ENCODE results near the gene AUTS2. TPM values are rescaled to one million over a fixed set of nuclear protein-coding genes. Genes with fewer than 3 reads are reported as not detected.
"Not testable (repeated sequence)": the region's sequence is repeated elsewhere in the genome, so short reads cannot be mapped to it uniquely, and the experiment has no call there.

Gene AUTS2
- total RNA-seq, 1 donor from 2014 or later, result 40.0 TPM

- no peak for DNase-seq
These were observed 1189.0 kb downstream of the AUTS2 start for GRCh38 chr7:70787286-70787685.

- no peak for DNase-seq
These were observed 1189.5 kb downstream of the AUTS2 start for GRCh38 chr7:70787771-70788170.

- no peak for DNase-seq
These were observed 1190.0 kb downstream of the AUTS2 start for GRCh38 chr7:70788276-70788675.

- DNase-seq, result no peak
These were observed 1191.4 kb downstream of the AUTS2 start for GRCh38 chr7:70789481-70790214.

- DNase-seq, result no peak
These were observed 1192.2 kb downstream of the AUTS2 start for GRCh38 chr7:70790215-70791073.

- DNase-seq, result no peak
These were observed 1193.1 kb downstream of the AUTS2 start for GRCh38 chr7:70791341-70791740.

GRCh38 chr7:70793060-70793459, 1194.8 kb downstream of the AUTS2 start:
- no peak for DNase-seq

GRCh38 chr7:70793821-70794220, 1195.5 kb downstream of the AUTS2 start:
- no peak for DNase-seq

GRCh38 chr7:70794962-70795361, 1196.7 kb downstream of the AUTS2 start:
- DNase-seq, result no peak

- DNase-seq, result no peak
These were observed 1197.7 kb downstream of the AUTS2 start for GRCh38 chr7:70795948-70796347.

GRCh38 chr7:70797109-70797514, 1198.8 kb downstream of the AUTS2 start:
- DNase-seq, result peak; percentile 24

GRCh38 chr7:70799841-70800405, 1201.6 kb downstream of the AUTS2 start:
- no peak for DNase-seq

GRCh38 chr7:70805360-70805759, 1207.1 kb downstream of the AUTS2 start:
- no peak for DNase-seq

GRCh38 chr7:70807650-70808049, 1209.4 kb downstream of the AUTS2 start:
- no peak for DNase-seq

- no peak for DNase-seq
These were observed 1210.6 kb downstream of the AUTS2 start for GRCh38 chr7:70808876-70809275.

- DNase-seq, result no peak
These were observed 1212.4 kb downstream of the AUTS2 start for GRCh38 chr7:70810558-70811139.

- no peak for DNase-seq
These were observed 1214.2 kb downstream of the AUTS2 start for GRCh38 chr7:70812511-70812910.

- DNase-seq, result not testable (repeated sequence)
These were observed 1224.2 kb downstream of the AUTS2 start for GRCh38 chr7:70822490-70822889.

GRCh38 chr7:70829221-70830059, 1231.2 kb downstream of the AUTS2 start:
- DNase-seq, result peak; percentile 86

- DNase-seq, result no peak
These were observed 1231.8 kb downstream of the AUTS2 start for GRCh38 chr7:70830060-70830395.

- DNase-seq, result no peak
These were observed 1232.2 kb downstream of the AUTS2 start for GRCh38 chr7:70830426-70830825.

GRCh38 chr7:70833726-70834125, 1235.5 kb downstream of the AUTS2 start:
- no peak for DNase-seq

All from tongue (tissue), 2 donors.